ENCODE results near the gene SCGB3A2. TPM values are rescaled to one million over a fixed set of nuclear protein-coding genes. Genes with fewer than 3 reads are reported as not detected.

Gene SCGB3A2
- not detected for total RNA-seq

GRCh38 chr5:147878066-147878759, at the start of gene SCGB3A2:
SCGB3A2 (plus strand) TSS chr5:147878711; CDS start chr5:147878804, 93 bp downstream.

GRCh38 chr5:147831465-147831864, 47.0 kb upstream of the SCGB3A2 start, which contains the start of gene SPINK1:
SPINK1 (minus strand) TSS chr5:147831671; CDS start chr5:147831577, 94 bp downstream.

GRCh38 chr5:147906326-147907095, 28.0 kb downstream of the SCGB3A2 start, which contains the start of gene C5orf46:
C5orf46 (minus strand) TSS chr5:147906538; CDS start chr5:147906501, 37 bp downstream.

Other genes starting within 250 kb of the SCGB3A2 start
- 75.7 TPM for gene JAKMIP2, start 96.0 kb upstream of the SCGB3A2 start, total RNA-seq
- gene SPINK1, start 47.0 kb upstream of the SCGB3A2 start, total RNA-seq, result not detected
- gene C5orf46, start 27.8 kb downstream of the SCGB3A2 start, total RNA-seq, result not detected
- not detected for gene SPINK5, start 185.3 kb downstream of the SCGB3A2 start, total RNA-seq

All from parietal lobe (tissue), 1 donor.